H9 (cell line): ENCODE results near the gene GLB1L3. TPM values are rescaled to one million over a fixed set of nuclear protein-coding genes. Genes with fewer than 3 reads are reported as not detected.

ENCODE experiments used
- DNase-seq: peaks from one replicate; pipeline ENCODE4 v3.0.0-alpha.2; 2017
- H2AFZ ChIP-seq: one replicate; pipeline ENCODE4 v1.6.1; 2013; ENCODE audit warnings: mild to moderate bottlenecking, low read length, control low read depth, moderate library complexity
- H2AK5ac ChIP-seq: 2 replicates; pipeline ENCODE4 v1.6.1; 2013; ENCODE audit warnings: low read length, control low read depth, mixed read lengths; ENCODE audit not compliant: insufficient read length
- H2BK120ac ChIP-seq: one replicate; pipeline ENCODE4 v1.6.1; 2013; ENCODE audit warnings: low read depth, mild to moderate bottlenecking, low read length, control low read depth, inconsistent platforms; ENCODE audit not compliant: poor library complexity, severe bottlenecking
- H2BK12ac ChIP-seq: 2 replicates; pipeline ENCODE4 v1.6.1; 2013; ENCODE audit warnings: low read length, control low read depth, mixed read lengths, low read depth; ENCODE audit not compliant: insufficient read length
- H2BK15ac ChIP-seq: 2 replicates; pipeline ENCODE4 v1.6.1; 2013; ENCODE audit warnings: low read depth, low read length, control low read depth
- H2BK20ac ChIP-seq: one replicate; pipeline ENCODE4 v1.6.1; 2013; ENCODE audit warnings: low read depth, mild to moderate bottlenecking, low read length, control low read depth, inconsistent platforms; ENCODE audit not compliant: poor library complexity, severe bottlenecking
- H2BK5ac ChIP-seq: 2 replicates; pipeline ENCODE4 v1.6.1; 2013; ENCODE audit warnings: low read length, control low read depth, mixed read lengths; ENCODE audit not compliant: insufficient read length
- H3K14ac ChIP-seq: 2 replicates; pipeline ENCODE4 v1.6.1; 2013; ENCODE audit warnings: low read length, control low read depth; ENCODE audit not compliant: insufficient read depth
- H3K18ac ChIP-seq: 2 replicates; pipeline ENCODE4 v1.6.1; 2013; ENCODE audit warnings: low read depth, mild to moderate bottlenecking, mixed read lengths, low read length, control low read depth; ENCODE audit not compliant: insufficient read length
- H3K23ac ChIP-seq: 2 replicates; pipeline ENCODE4 v1.6.1; 2013; ENCODE audit warnings: low read length, control low read depth, mixed read lengths, low read depth; ENCODE audit not compliant: insufficient read length
- H3K23me2 ChIP-seq: 2 replicates; pipeline ENCODE4 v1.6.1; 2013; ENCODE audit warnings: low read depth, mild to moderate bottlenecking, mixed read lengths, low read length, control low read depth; ENCODE audit not compliant: insufficient read length, poor library complexity, severe bottlenecking
- H3K27ac ChIP-seq: 2 replicates; pipeline ENCODE4 v1.5.1; 2013; ENCODE audit warnings: low read length, control low read depth, mixed read lengths, low read depth; ENCODE audit not compliant: insufficient read length
- H3K27me3 ChIP-seq: 2 replicates; pipeline ENCODE4 v1.6.1; 2013; ENCODE audit warnings: low read length, control low read depth, inconsistent platforms; ENCODE audit not compliant: insufficient read depth
- H3K4ac ChIP-seq: 2 replicates; pipeline ENCODE4 v1.6.1; 2013; ENCODE audit warnings: low read depth, mild to moderate bottlenecking, control low read depth, inconsistent platforms, low read length, moderate library complexity
- H3K4me1 ChIP-seq: 2 replicates; pipeline ENCODE4 v1.6.1; 2013; ENCODE audit warnings: low read length, control low read depth, inconsistent platforms; ENCODE audit not compliant: insufficient read depth
- H3K4me2 ChIP-seq: 2 replicates; pipeline ENCODE4 v1.6.1; 2013; ENCODE audit warnings: low read length, control low read depth, mixed read lengths; ENCODE audit not compliant: insufficient read length, insufficient read depth
- H3K56ac ChIP-seq: 2 replicates; pipeline ENCODE4 v1.6.1; 2013; ENCODE audit warnings: low read depth, mild to moderate bottlenecking, mixed read lengths, low read length, control low read depth; ENCODE audit not compliant: insufficient read length
- H3K79me1 ChIP-seq: 2 replicates; pipeline ENCODE4 v1.6.1; 2013; ENCODE audit warnings: low read depth, mild to moderate bottlenecking, moderate library complexity, low read length, control low read depth, inconsistent platforms; ENCODE audit not compliant: insufficient read depth, poor library complexity, severe bottlenecking
- H3K79me2 ChIP-seq: 2 replicates; pipeline ENCODE4 v1.6.1; 2013; ENCODE audit warnings: low read length, control low read depth, inconsistent platforms; ENCODE audit not compliant: insufficient read depth
- H3K9ac ChIP-seq: 2 replicates; pipeline ENCODE4 v1.6.1; 2013; ENCODE audit warnings: low read length, control low read depth, mixed read lengths; ENCODE audit not compliant: insufficient read length; ENCODE audit errors: extremely low read depth
- H3K9me3 ChIP-seq: one replicate; pipeline ENCODE4 v1.6.1; 2013; ENCODE audit warnings: low read depth, low read length, inconsistent platforms; ENCODE audit not compliant: control insufficient read depth
- H3T11ph ChIP-seq: one replicate; pipeline ENCODE4 v1.6.1; 2013; ENCODE audit warnings: mild to moderate bottlenecking, low read length, control low read depth, inconsistent platforms
- H4K20me1 ChIP-seq: one replicate; pipeline ENCODE4 v1.6.1; 2013; ENCODE audit not compliant: control insufficient read depth, insufficient read length, insufficient read depth
- H4K5ac ChIP-seq: 2 replicates; pipeline ENCODE4 v1.6.1; 2013; ENCODE audit warnings: low read depth, mild to moderate bottlenecking, mixed read lengths, low read length, control low read depth; ENCODE audit not compliant: insufficient read length
- H4K8ac ChIP-seq: replicated peaks from 2 replicates; pipeline ENCODE4 v1.6.1; 2013; ENCODE audit warnings: low read length, control low read depth, mixed read lengths, low read depth; ENCODE audit not compliant: insufficient read length
- H4K91ac ChIP-seq: 2 replicates; pipeline ENCODE4 v1.6.1; 2013; ENCODE audit warnings: low read depth, mild to moderate bottlenecking, moderate library complexity, mixed read lengths, low read length, control low read depth; ENCODE audit not compliant: insufficient read length
- H3K27ac Mint-ChIP-seq, 3 experiments: 2 replicates in 2 of 3; 3 replicates in 1 of 3; pipeline ENCODE4 v1.8.0; 2020 to 2021; ENCODE audit warnings: mixed read lengths in 3 of 3, mild to moderate bottlenecking in 1 of 3, moderate library complexity in 1 of 3
- H3K27me3 Mint-ChIP-seq: 2 replicates; pipeline ENCODE4 v1.8.0; 2021; ENCODE audit warnings: low read depth, mild to moderate bottlenecking, moderate library complexity, mixed read lengths
- H3K36me3 Mint-ChIP-seq, 3 experiments: 2 replicates in 2 of 3; 3 replicates in 1 of 3; pipeline ENCODE4 v1.8.0; 2020 to 2021; ENCODE audit warnings: low read depth in 3 of 3, mixed read lengths in 3 of 3; ENCODE audit not compliant: insufficient read depth in 1 of 3
- H3K4me1 Mint-ChIP-seq, 2 experiments: 2 replicates each; pipeline ENCODE4 v1.8.0; 2020; ENCODE audit warnings: mixed read lengths in 2 of 2
- H3K4me3 Mint-ChIP-seq, 2 experiments: 2 replicates in 1 of 2; 3 replicates in 1 of 2; pipeline ENCODE4 v1.8.0; 2020 to 2021; ENCODE audit warnings: mild to moderate bottlenecking in 2 of 2, mixed read lengths in 2 of 2, moderate library complexity in 1 of 2
- H3K9me3 Mint-ChIP-seq, 2 experiments: 2 replicates in 1 of 2; 3 replicates in 1 of 2; pipeline ENCODE4 v1.8.0; 2020; ENCODE audit warnings: mild to moderate bottlenecking in 2 of 2, mixed read lengths in 2 of 2, moderate library complexity in 1 of 2
- CTCF ChIP-seq: fragments of 200-600 bp; sonication (generic); conservative IDR thresholded peaks from 3 replicates; pipeline ENCODE4 v1.8.0; 2021; ENCODE audit warnings: antibody characterized with exemption, mild to moderate bottlenecking
- WGBS: extraction: QIAGEN DNeasy Blood & Tissue Kit; methylation state at CpG from one replicate; pipeline ENCODE4 v1.1.7; 2013; ENCODE audit warnings: missing lambda C conversion rate, low lambda C conversion rate, mixed read lengths; ENCODE audit not compliant: insufficient read length; ENCODE audit errors: extremely low coverage; 5-methylcytosine and 5-hydroxymethylcytosine counted together
- total RNA-seq: library from RNA; stranded (reverse); gene quantifications from 2 replicates; pipeline ENCODE4 v1.2.1, GENCODE V29; 2021

GLB1L3 gene
- total RNA-seq, 1 experiment from 2014 or later = 11.2 TPM

- no peaks in the 10 kb centered on the region for H3K9me3 Mint-ChIP-seq
- Histone ChIP-seq H3K14ac (no peak overlapping the region), H4K8ac (no peak overlapping the region), H4K20me1 (no peaks in the 10 kb centered on the region), H3K4me1 (0 out of 2 replicates have a peak, but pooled peaks cover 2% of the 10 kb centered on the region), H3K23me2 (peaks cover 3% of the 10 kb centered on the region), H3K4ac (no peak overlapping the region), H3K9ac (no peak overlapping the region), H4K91ac (no peak overlapping the region), H3K4me2 (no peak overlapping the region), H2BK20ac (no peak overlapping the region), H3K79me2 (no peaks in the 10 kb centered on the region), H2AK5ac (no peak overlapping the region), H2BK12ac (no peak overlapping the region), H3K79me1 (no peaks in the 10 kb centered on the region), H3K18ac (no peak overlapping the region), H3K56ac (no peak overlapping the region), H3T11ph (no peak overlapping the region), H2AFZ (no peak overlapping the region), H2BK5ac (no peak overlapping the region), H3K27ac (no peak overlapping the region), H2BK120ac (no peak overlapping the region), H4K5ac (no peak overlapping the region), H3K27me3 (no peaks in the 10 kb centered on the region), H3K9me3 (no peaks in the 10 kb centered on the region), H2BK15ac (no peak overlapping the region), H3K23ac (no peak overlapping the region)
- peaks cover 19 to 49% (median 35%) of the 10 kb centered on the region in 3 experiments for H3K36me3 Mint-ChIP-seq
- no peak overlapping the region for H3K27ac Mint-ChIP-seq
- no CpG with 5 or more reads among the region's 3 CpGs for WGBS
- no peak overlapping the region for H3K4me3 Mint-ChIP-seq
- no peak for TF ChIP-seq CTCF
- no peaks in the 10 kb centered on the region for H3K27me3 Mint-ChIP-seq
- no peak for DNase-seq
- H3K4me1 Mint-ChIP-seq = peaks cover 23 to 26% of the 10 kb centered on the region in 2 experiments
Observed at GRCh38 chr11:134250246-134250645, 25.9 kb upstream of the GLB1L3 start.
